Sigmoid colon (tissue), 4 donors: ENCODE results near the gene RNASEL.

Source experiments
- POLR2A ChIP-seq, 2 donors: fragments of 450-650 bp; IDR thresholded peaks; one replicate each; pipeline ENCODE4 v1.6.1; 2016; ENCODE audit warnings: antibody characterized with exemption in 2 of 2, mild to moderate bottlenecking in 2 of 2, moderate library complexity in 2 of 2
- POLR2AphosphoS5 ChIP-seq, 4 donors: sonication (generic); formaldehyde crosslinking; IDR thresholded peaks; one replicate each; pipeline ENCODE4 v1.6.1; 2017; ENCODE audit warnings: antibody characterized with exemption in 4 of 4

DNA sequence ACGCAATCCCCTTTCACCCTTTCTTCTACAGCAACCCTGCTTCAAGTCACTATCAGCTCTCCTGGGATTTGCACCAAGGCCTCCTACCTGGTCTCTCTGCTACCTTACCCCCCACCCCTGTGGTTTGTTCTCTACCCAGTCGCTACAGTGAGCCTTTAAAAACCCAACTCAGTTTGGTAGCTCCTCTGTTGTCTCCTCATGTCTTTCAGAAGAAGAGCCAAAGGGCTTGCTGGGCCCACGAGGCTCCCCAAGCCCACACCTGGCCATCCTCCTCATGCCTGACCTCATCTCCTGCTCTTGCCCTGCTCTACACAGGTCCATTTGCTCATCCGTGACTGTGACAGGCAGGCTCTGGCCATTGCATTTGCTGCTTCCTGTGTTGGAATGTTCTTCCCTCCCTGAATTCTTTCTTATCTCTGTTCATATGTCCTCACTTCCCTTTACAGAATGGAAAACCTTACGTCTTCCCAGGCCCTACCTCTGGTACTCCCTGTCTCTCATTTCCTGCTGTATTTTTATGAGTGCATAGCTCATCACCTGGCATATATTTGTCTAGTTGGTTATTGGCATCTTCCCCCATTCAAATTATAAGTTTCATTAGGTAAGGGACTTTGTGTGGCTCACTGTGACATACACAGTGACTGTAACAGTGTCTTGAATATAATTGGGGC is 11.8 kb upstream of the RNASEL start:
- TF ChIP-seq POLR2A (IDR thresholded peaks at IDR 0.05) (no peak), POLR2AphosphoS5 (IDR thresholded peaks at IDR 0.05) (no peak)
